ENCODE measurements around the gene ADCY1. TPM values are rescaled to one million over a fixed set of nuclear protein-coding genes. Genes with fewer than 3 reads are reported as not detected.

The ADCY1 gene
- total RNA-seq, 4 donors from 2014 or later = 0.15 to 0.72 (median 0.26) TPM

GRCh38 chr7:45677311-45677900 is 103.2 kb downstream of the ADCY1 start:
- 77% methylated on average over 9 of the region's 9 CpGs for WGBS
- TF ChIP-seq POLR2AphosphoS5 (IDR thresholded peaks at IDR 0.05) (no peak), POLR2A (IDR thresholded peaks at IDR 0.05) (no peak), CTCF (IDR thresholded peaks at IDR 0.05) (no peak), EP300 (IDR thresholded peaks at IDR 0.05) (no peak)
- peak in 1 of 2 donors; percentile 23 for DNase-seq (ENCODE audit: low spot score in 2 of 2)

GRCh38 chr7:45679516-45679915 is 105.3 kb downstream of the ADCY1 start:
- peak in 1 of 2 donors; percentile 60 for DNase-seq (ENCODE audit: low spot score in 2 of 2)
- TF ChIP-seq EP300 (IDR thresholded peaks at IDR 0.05) (no peak), POLR2A (IDR thresholded peaks at IDR 0.05) (no peak)

More at GRCh38 chr7:45677311-45677900, 103.2 kb downstream of the ADCY1 start:
- Histone ChIP-seq H3K27me3 (no peaks in the 10 kb centered on the region), H3K4me3 (no peak overlapping the region), H3K9me3 (no peaks in the 10 kb centered on the region), H3K36me3 (no peaks in the 10 kb centered on the region), H3K27ac (no peak overlapping the region), H3K4me1 (no peaks in the 10 kb centered on the region)

GRCh38 chr7:45680776-45681175 is 106.6 kb downstream of the ADCY1 start:
- DNase-seq (ENCODE audit: low spot score in 2 of 2) = peak in 1 of 2 donors; percentile 12
- TF ChIP-seq POLR2A (IDR thresholded peaks at IDR 0.05) (no peak), EP300 (IDR thresholded peaks at IDR 0.05) (no peak), CTCF (IDR thresholded peaks at IDR 0.05) (no peak), POLR2AphosphoS5 (IDR thresholded peaks at IDR 0.05) (no peak)
- no peaks in the 10 kb centered on the region for H3K27me3 ChIP-seq
- H3K36me3 ChIP-seq = no peaks in the 10 kb centered on the region
- H3K4me1 ChIP-seq = no peaks in the 10 kb centered on the region
- no peaks in the 10 kb centered on the region for H3K9me3 ChIP-seq
- 86% methylated on average over 6 of the region's 6 CpGs for WGBS
- H3K4me3 ChIP-seq = no peak overlapping the region
- H3K27ac ChIP-seq = no peak overlapping the region

More at GRCh38 chr7:45679516-45679915, 105.3 kb downstream of the ADCY1 start:
- H3K9me3 ChIP-seq = no peaks in the 10 kb centered on the region
- no peaks in the 10 kb centered on the region for H3K4me1 ChIP-seq
- 77% methylated on average over 4 of the region's 4 CpGs for WGBS
- H3K36me3 ChIP-seq = no peaks in the 10 kb centered on the region
- H3K27me3 ChIP-seq = no peaks in the 10 kb centered on the region
- H3K27ac ChIP-seq = no peak overlapping the region
- H3K4me3 ChIP-seq = no peak overlapping the region

GRCh38 chr7:45681596-45682357 is 107.6 kb downstream of the ADCY1 start:
- H3K4me1 ChIP-seq = no peaks in the 10 kb centered on the region
- H3K27me3 ChIP-seq = no peaks in the 10 kb centered on the region
- WGBS = 83% methylated on average over 6 of the region's 13 CpGs
- no peaks in the 10 kb centered on the region for H3K9me3 ChIP-seq
- TF ChIP-seq EP300 (IDR thresholded peaks at IDR 0.05) = no peak
- TF ChIP-seq CTCF (IDR thresholded peaks at IDR 0.05) = no peak
- no peak for TF ChIP-seq POLR2A (IDR thresholded peaks at IDR 0.05)
- no peak for TF ChIP-seq POLR2AphosphoS5 (IDR thresholded peaks at IDR 0.05)
- H3K27ac ChIP-seq = no peak overlapping the region
- H3K4me3 ChIP-seq = no peak overlapping the region
- peak in 1 of 2 donors; percentile 38 for DNase-seq (ENCODE audit: low spot score in 2 of 2)
- no peaks in the 10 kb centered on the region for H3K36me3 ChIP-seq

GRCh38 chr7:45682358-45682735 is 108.2 kb downstream of the ADCY1 start:
- no peak overlapping the region for H3K27ac ChIP-seq
- DNase-seq (ENCODE audit: low spot score in 2 of 2) = peak in 1 of 2 donors; percentile 53
- 90% methylated on average over 7 of the region's 7 CpGs for WGBS
- H3K4me1 ChIP-seq = no peaks in the 10 kb centered on the region
- no peaks in the 10 kb centered on the region for H3K27me3 ChIP-seq
- no peak for TF ChIP-seq POLR2AphosphoS5 (IDR thresholded peaks at IDR 0.05)
- H3K36me3 ChIP-seq = no peaks in the 10 kb centered on the region
- H3K9me3 ChIP-seq = no peaks in the 10 kb centered on the region
- H3K4me3 ChIP-seq = no peak overlapping the region

- Histone ChIP-seq H3K36me3 (no peaks in the 10 kb centered on the region), H3K27ac (no peak overlapping the region), H3K9me3 (no peaks in the 10 kb centered on the region), H3K4me3 (no peak overlapping the region), H3K27me3 (no peaks in the 10 kb centered on the region), H3K4me1 (no peaks in the 10 kb centered on the region)
- DNase-seq (ENCODE audit: low spot score in 2 of 2) = peak in 1 of 2 donors; percentile 34
- WGBS = 73% methylated on average over 7 of the region's 7 CpGs
- TF ChIP-seq CTCF (IDR thresholded peaks at IDR 0.05) (no peak), POLR2A (IDR thresholded peaks at IDR 0.05) (no peak), POLR2AphosphoS5 (IDR thresholded peaks at IDR 0.05) (no peak), EP300 (IDR thresholded peaks at IDR 0.05) (no peak)
Observed at GRCh38 chr7:45682836-45683555, 108.8 kb downstream of the ADCY1 start.

Measured in suprapubic skin (tissue), 4 donors.